H1 (cell line): ENCODE data around the gene MXRA7. TPM values are rescaled to one million over a fixed set of nuclear protein-coding genes. Genes with fewer than 3 reads are reported as not detected.

Experiments used
- CTCF ChIA-PET: fragments of 300-600 bp; sonication (Branson Sonifier 250); formaldehyde crosslinking; loops from one replicate; lab custom pipeline; 2021; ENCODE audit not compliant: partially characterized antibody; lab: Charles Lee
- POLR2A ChIA-PET: fragments of 300-600 bp; sonication (Branson Sonifier 250); formaldehyde crosslinking; loops from one replicate; lab custom pipeline; 2021; ENCODE audit warnings: inconsistent platforms; ENCODE audit not compliant: partially characterized antibody; lab: Charles Lee
- DNase-seq, 2 experiments: peaks; one replicate each; pipeline versions ENCODE4 v3.0.0 to v3.0.0-alpha.2; 2010 to 2022; ENCODE audit warnings: low spot score in 2 of 2, low read depth in 1 of 2, mixed read lengths in 1 of 2
- FAIRE-seq: peaks from 2 replicates; lab custom pipeline; 2011; peaks lifted over from hg19 to GRCh38; lab: Jason Lieb, UNC
- H2AFZ ChIP-seq: 2 replicates; pipeline ENCODE4 v1.8.1; 2012; ENCODE audit warnings: low read length, inconsistent platforms
- H2AK5ac ChIP-seq: 2 replicates; pipeline ENCODE4 v1.6.1; 2013; ENCODE audit warnings: low read depth, low read length
- H2BK120ac ChIP-seq: replicated peaks from 2 replicates; pipeline ENCODE3; 2013; ENCODE audit warnings: low read depth, low read length, inconsistent platforms
- H2BK12ac ChIP-seq: 2 replicates; pipeline ENCODE4 v1.6.1; 2013; ENCODE audit warnings: low read depth, low read length
- H2BK15ac ChIP-seq: 2 replicates; pipeline ENCODE4 v1.6.1; 2013; ENCODE audit warnings: low read length
- H2BK20ac ChIP-seq: 2 replicates; pipeline ENCODE4 v1.6.1; 2013; ENCODE audit warnings: low read length
- H2BK5ac ChIP-seq: 2 replicates; pipeline ENCODE4 v1.6.1; 2013; ENCODE audit warnings: low read depth, low read length
- H3K14ac ChIP-seq: 2 replicates; pipeline ENCODE4 v1.6.1; 2013; ENCODE audit warnings: inconsistent platforms; ENCODE audit not compliant: insufficient read length
- H3K18ac ChIP-seq: 2 replicates; pipeline ENCODE4 v1.6.1; 2013; ENCODE audit warnings: low read length; ENCODE audit errors: extremely low read depth
- H3K23ac ChIP-seq: 2 replicates; pipeline ENCODE4 v1.6.1; 2013; ENCODE audit warnings: inconsistent platforms; ENCODE audit not compliant: insufficient read length
- H3K23me2 ChIP-seq: 2 replicates; pipeline ENCODE4 v1.6.1; 2013; ENCODE audit warnings: low read depth, low read length
- H3K27ac ChIP-seq: 2 replicates; pipeline ENCODE4 v1.6.1; 2011; ENCODE audit warnings: low read depth, low read length, inconsistent platforms
- H3K27me3 ChIP-seq, 4 experiments: replicated peaks in 1 of 4; 1 replicate in 1 of 4; 2 replicates in 3 of 4; pipeline versions ENCODE4 v1.6.1 to v1.8.1; 2011 to 2013; ENCODE audit warnings: low read length in 3 of 4, mild to moderate bottlenecking in 3 of 4, inconsistent platforms in 2 of 4, mixed read lengths in 2 of 4, moderate library complexity in 1 of 4; ENCODE audit not compliant: control insufficient read depth in 3 of 4, insufficient read depth in 3 of 4; ENCODE audit errors: extremely low read depth in 1 of 4
- H3K36me3 ChIP-seq, 4 experiments: 2 replicates each; pipeline versions ENCODE4 v1.6.1 to v1.8.1; 2011 to 2013; ENCODE audit warnings: mild to moderate bottlenecking in 4 of 4, low read length in 3 of 4, moderate library complexity in 2 of 4, control low read depth in 1 of 4, inconsistent platforms in 1 of 4; ENCODE audit not compliant: insufficient read depth in 4 of 4, control insufficient read depth in 2 of 4
- H3K4ac ChIP-seq: replicated peaks from 2 replicates; pipeline ENCODE3; 2013; ENCODE audit warnings: low read length, low read depth, mixed read lengths, inconsistent platforms; ENCODE audit not compliant: insufficient read length
- H3K4me1 ChIP-seq, 4 experiments: replicated peaks in 1 of 4; 1 replicate in 1 of 4; 2 replicates in 3 of 4; pipeline versions ENCODE4 v1.6.1 to v1.8.1; 2011 to 2013; ENCODE audit warnings: low read length in 3 of 4, inconsistent platforms in 2 of 4, mixed read lengths in 1 of 4; ENCODE audit not compliant: insufficient read depth in 4 of 4, control insufficient read depth in 3 of 4
- H3K4me2 ChIP-seq, 2 experiments: 2 replicates each; pipeline versions ENCODE4 v1.6.1 to v1.8.1; 2011 to 2013; ENCODE audit warnings: low read depth in 2 of 2, low read length in 2 of 2, control low read depth in 1 of 2, inconsistent platforms in 1 of 2, mild to moderate bottlenecking in 1 of 2; ENCODE audit not compliant: insufficient read depth in 1 of 2
- H3K4me3 ChIP-seq, 4 experiments: fragments of 200-600, 300-600 bp in 1 of 4; sonication (generic), shearing (Covaris generic), sonication (Bioruptor Twin) in 1 of 4; 2 replicates each; pipeline versions ENCODE4 v1.5.1 to v1.8.1; 2011 to 2016; ENCODE audit warnings: low read length in 4 of 4, low read depth in 3 of 4, control low read depth in 2 of 4, inconsistent platforms in 2 of 4, mild to moderate bottlenecking in 2 of 4, mixed read lengths in 1 of 4, moderate library complexity in 1 of 4; ENCODE audit not compliant: insufficient read depth in 2 of 4; ENCODE audit errors: extremely low read depth in 1 of 4
- H3K56ac ChIP-seq: replicated peaks from 2 replicates; pipeline ENCODE3; 2013; ENCODE audit warnings: low read depth, mild to moderate bottlenecking, mixed read lengths, low read length, inconsistent platforms; ENCODE audit not compliant: insufficient read length
- H3K79me1 ChIP-seq: 2 replicates; pipeline ENCODE4 v1.6.1; 2013; ENCODE audit warnings: low read depth, low read length, control low read depth
- H3K79me2 ChIP-seq, 2 experiments: 2 replicates each; pipeline versions ENCODE4 v1.6.1 to v1.8.1; 2012 to 2013; ENCODE audit warnings: low read length in 2 of 2, mild to moderate bottlenecking in 2 of 2, inconsistent platforms in 1 of 2; ENCODE audit not compliant: insufficient read depth in 2 of 2, control insufficient read depth in 1 of 2
- H3K9ac ChIP-seq, 4 experiments: replicated peaks in 1 of 4; 1 replicate in 1 of 4; 2 replicates in 3 of 4; pipeline versions ENCODE4 v1.6.1 to v1.8.1; 2011 to 2013; ENCODE audit warnings: low read depth in 3 of 4, low read length in 3 of 4, control low read depth in 2 of 4, mild to moderate bottlenecking in 2 of 4, moderate library complexity in 2 of 4, inconsistent platforms in 1 of 4; ENCODE audit errors: extremely low read depth in 1 of 4
- H3K9me3 ChIP-seq, 2 experiments: 2 replicates each; pipeline versions ENCODE4 v1.6.1 to v1.8.1; 2012 to 2013; ENCODE audit warnings: mild to moderate bottlenecking in 2 of 2, moderate library complexity in 2 of 2, control low read depth in 1 of 2, inconsistent platforms in 1 of 2, low read depth in 1 of 2, low read length in 1 of 2, mixed read lengths in 1 of 2; ENCODE audit not compliant: insufficient read depth in 2 of 2
- H4K20me1 ChIP-seq, 2 experiments: replicated peaks in 1 of 2; 2 replicates each; pipeline versions ENCODE3 to v1.8.1; 2011 to 2013; ENCODE audit warnings: inconsistent platforms in 2 of 2, low read length in 2 of 2, mild to moderate bottlenecking in 1 of 2; ENCODE audit not compliant: insufficient read depth in 2 of 2, control insufficient read depth in 1 of 2
- H4K5ac ChIP-seq: 2 replicates; pipeline ENCODE4 v1.6.1; 2013; ENCODE audit warnings: low read length, low read depth, mixed read lengths, inconsistent platforms; ENCODE audit not compliant: insufficient read length
- H4K8ac ChIP-seq: 2 replicates; pipeline ENCODE4 v1.8.0; 2013; ENCODE audit warnings: mild to moderate bottlenecking, moderate library complexity, low read length, inconsistent platforms; ENCODE audit not compliant: insufficient read depth; ENCODE audit errors: extremely low read depth
- H4K91ac ChIP-seq: replicated peaks from 2 replicates; pipeline ENCODE3; 2013; ENCODE audit warnings: low read length, mixed read lengths, inconsistent platforms; ENCODE audit not compliant: insufficient read length
- BACH1 ChIP-seq: IDR thresholded peaks from 2 replicates; pipeline ENCODE4 v1.6.1; 2012; ENCODE audit warnings: low read length, improper control_type of control experiment
- EZH2 ChIP-seq: fragments of 200-600 bp; sonication (generic); IDR thresholded peaks from 2 replicates; pipeline ENCODE4 v1.7.1; 2012; ENCODE audit warnings: low read depth, mild to moderate bottlenecking, moderate library complexity, low read length, inconsistent platforms; ENCODE audit not compliant: severe bottlenecking
- RFX5 ChIP-seq: IDR thresholded peaks from 2 replicates; pipeline ENCODE4 v1.6.1; 2011; ENCODE audit warnings: low read depth, low read length, improper control_type of control experiment, borderline replicate concordance
- SAP30 ChIP-seq: fragments of 300-600 bp; sonication (generic); IDR thresholded peaks from 2 replicates; pipeline ENCODE4 v1.7.1; 2012; ENCODE audit warnings: low read length, moderate library complexity, mild to moderate bottlenecking, inconsistent platforms; ENCODE audit not compliant: insufficient read depth, insufficient replicate concordance
- SP2 ChIP-seq: IDR thresholded peaks from 2 replicates; pipeline ENCODE4 v1.6.1; 2012; ENCODE audit warnings: mild to moderate bottlenecking, low read length, inconsistent platforms
- WGBS, 2 experiments: shearing (Covaris generic) in 1 of 2; methylation state at CpG; one replicate each; pipeline versions ENCODE4 v1.1.6 to v1.1.7; 2013 to 2015; ENCODE audit warnings: low lambda C conversion rate in 2 of 2, mixed read lengths in 2 of 2, inconsistent platforms in 1 of 2, low coverage in 1 of 2, missing lambda C conversion rate in 1 of 2; ENCODE audit not compliant: insufficient replicate concordance in 2 of 2, insufficient coverage in 1 of 2, insufficient read length in 1 of 2; ENCODE audit errors: extremely low coverage in 1 of 2, missing lambda C conversion rate in 1 of 2; 5-methylcytosine and 5-hydroxymethylcytosine counted together
- polyA plus RNA-seq, 7 experiments: library from polyadenylated mRNA; depleted of rRNA in 3 of 7; stranded (reverse) in 5 of 7; unstranded in 2 of 7; fragments of >200 nt in 5 of 7; fragments of 200-250 nt in 2 of 7; gene quantifications; 1 replicate in 5 of 7; 2 replicates in 1 of 7; 4 replicates in 1 of 7; pipeline versions ENCODE4 v1.2.1 to v1.2.3, GENCODE V29; 2011 to 2013; ENCODE audit warnings: missing spikeins in 2 of 7, mixed read lengths in 2 of 7
- total RNA-seq: library from RNA; stranded (reverse); fragmentation: NEBNext Ultra II Directional; extraction: Animal tissue kit (Norgen Biotek cat#: 25700); gene quantifications from 2 replicates; pipeline ENCODE4 v1.2.1, GENCODE V29; 2021
- TF ChIP-seq, protein P1 (sequence below): IDR thresholded peaks from 2 replicates; pipeline ENCODE4 v1.6.1; 2012; ENCODE audit warnings: low read length, inconsistent platforms

MXRA7 gene
- total and polyA plus RNA-seq, 2 of the 8 experiments (the other 6 are each of a cell fraction or from before 2014, with no cell fraction given), result 17.8 to 26.6 TPM

DNA sequence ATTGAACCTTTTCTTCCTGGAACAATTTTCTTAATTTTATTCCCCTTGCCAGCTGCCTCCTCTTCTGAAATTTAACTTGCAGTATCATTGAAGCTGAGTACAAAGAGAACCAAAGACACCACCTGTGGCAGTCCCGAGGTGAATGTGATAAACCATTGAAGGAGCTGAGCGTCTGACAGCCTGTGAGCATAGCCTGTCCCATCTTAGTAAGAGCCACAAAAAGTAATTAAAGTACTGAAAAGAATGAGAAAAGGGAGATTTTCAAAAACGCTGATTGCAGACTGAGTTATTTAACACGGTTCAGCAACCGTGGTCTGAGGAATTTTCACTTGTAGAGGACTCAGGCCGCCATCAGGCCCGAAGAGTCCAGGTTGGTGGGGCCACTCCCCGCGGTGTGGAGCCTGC, 40.0 kb downstream of the MXRA7 start:
- H3K36me3 ChIP-seq, result no peaks in the 10 kb centered on the region
- peak overlapping the region; percentile 74; the same call in 1 of the 2 replicates for H3K27ac ChIP-seq
- FAIRE-seq, result no peak
- no peak overlapping the region for H3K56ac ChIP-seq
- H3K4me2 ChIP-seq, result peak overlapping the region; percentile 88
- CTCF ChIA-PET, result interaction anchor here (0.8 to 3.6 kb wide), 7 partner anchors 11 to 130 kb away, joined by 3 to 43 read pairs (median 3); partner anchors contain the start of gene PRCD
- no peak overlapping the region for H2BK120ac ChIP-seq
- no peak overlapping the region for H3K23ac ChIP-seq
- H2BK15ac ChIP-seq, result peak overlapping the region; percentile 53; the same call in 1 of the 2 replicates
- H4K91ac ChIP-seq, result peak overlapping the region; percentile 6
- peak overlapping the region; percentile 91 for H2AFZ ChIP-seq
- no peaks in the 10 kb centered on the region for H3K27me3 ChIP-seq
- H3K79me2 ChIP-seq, result no peaks in the 10 kb centered on the region
- no peak for DNase-seq
- H2BK12ac ChIP-seq, result peak overlapping the region; percentile 45; the same call in 1 of the 2 replicates
- peak overlapping the region; percentile 91 for H3K18ac ChIP-seq
- H2BK20ac ChIP-seq, result 0 out of 2 replicates have a peak overlapping the region, but pooled peaks have one; percentile 3
- POLR2A ChIA-PET, result interaction anchor here (0.6 to 2.1 kb wide), 10 partner anchors 8 to 176 kb away, joined by 3 to 18 read pairs (median 4); partner anchors contain the start of gene METTL23
- peak overlapping the region; percentile 62; the same call in 1 of the 2 replicates for H4K8ac ChIP-seq
- H3K23me2 ChIP-seq, result peaks cover 10% of the 10 kb centered on the region
- peaks cover 3 to 10% (median 8%) of the 10 kb centered on the region in 4 experiments for H3K4me1 ChIP-seq
- H3K4me3 ChIP-seq, result peak overlapping the region; percentile 32 to 82 (median 76); a peak in 6 of 8 replicates
- no peak overlapping the region for H3K4ac ChIP-seq
- peak overlapping the region in 1 of 4 experiments; percentile 51; a peak in 2 of 7 replicates for H3K9ac ChIP-seq
- H4K20me1 ChIP-seq, result no peaks in the 10 kb centered on the region
- 62% methylated on average over 9 of the region's 9 CpGs; no CpG with 5 or more reads in 1 of the 2 experiments for WGBS, 2 experiments
- no peak overlapping the region for H3K14ac ChIP-seq
- H2AK5ac ChIP-seq, result no peak overlapping the region; the same call in 1 of the 2 replicates
- H3K79me1 ChIP-seq, result no peaks in the 10 kb centered on the region
- no peaks in the 10 kb centered on the region for H3K9me3 ChIP-seq
- peak overlapping the region; percentile 17 for H4K5ac ChIP-seq
- H2BK5ac ChIP-seq, result peak overlapping the region; percentile 76
- TF ChIP-seq, protein P1, sequence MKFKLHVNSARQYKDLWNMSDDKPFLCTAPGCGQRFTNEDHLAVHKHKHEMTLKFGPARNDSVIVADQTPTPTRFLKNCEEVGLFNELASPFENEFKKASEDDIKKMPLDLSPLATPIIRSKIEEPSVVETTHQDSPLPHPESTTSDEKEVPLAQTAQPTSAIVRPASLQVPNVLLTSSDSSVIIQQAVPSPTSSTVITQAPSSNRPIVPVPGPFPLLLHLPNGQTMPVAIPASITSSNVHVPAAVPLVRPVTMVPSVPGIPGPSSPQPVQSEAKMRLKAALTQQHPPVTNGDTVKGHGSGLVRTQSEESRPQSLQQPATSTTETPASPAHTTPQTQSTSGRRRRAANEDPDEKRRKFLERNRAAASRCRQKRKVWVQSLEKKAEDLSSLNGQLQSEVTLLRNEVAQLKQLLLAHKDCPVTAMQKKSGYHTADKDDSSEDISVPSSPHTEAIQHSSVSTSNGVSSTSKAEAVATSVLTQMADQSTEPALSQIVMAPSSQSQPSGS, result no peak
- TF ChIP-seq SAP30 (no peak), BACH1 (no peak), RFX5 (no peak), EZH2 (no peak), SP2 (no peak)
